Spleen (tissue), 7 donors: ENCODE data around the gene SEPTIN10.

Experiments
- CTCF ChIP-seq, 11 experiments: fragments of 200-600 bp in 7 of 11; fragments of 450-650 bp in 4 of 11; sonication (generic) in 4 of 11; IDR thresholded peaks in 8 of 11; conservative IDR thresholded peaks in 3 of 11; 1 replicate in 7 of 11; 2 replicates in 4 of 11; pipeline versions ENCODE4 v1.4.0 to v1.8.0; 2016 to 2021; ENCODE audit warnings: antibody characterized with exemption in 11 of 11, inconsistent platforms in 4 of 11, mild to moderate bottlenecking in 1 of 11
- POLR2A ChIP-seq, 3 donors: fragments of 450-650 bp; IDR thresholded peaks; one replicate each; pipeline ENCODE4 v1.5.1; 2017; ENCODE audit warnings: antibody characterized with exemption in 3 of 3, mild to moderate bottlenecking in 1 of 3
- donor health status: DM: no; HTN: no; CAD: no; lungs with moderate emphysema.
- donor health status: DM: no; HTN: no; CAD: no.
- donor health status: DM: no; HTN: no; CAD: no.

GRCh38 chr2:109647636-109648035, 33.9 kb upstream of the SEPTIN10 start:
- TF ChIP-seq POLR2A (IDR thresholded peaks at IDR 0.05) (no peak), CTCF (IDR thresholded peaks at IDR 0.05 in 8 of 11, conservative IDR thresholded peaks at IDR 0.05 in 3 of 11) (no peak)
